HG02610 (cell line): Measurements from ENCODE around the gene TPPP3.

Experiments used
- ATAC-seq: cut with Tn5 transposase; IDR thresholded peaks from one replicate; pipeline ENCODE4 v1.9.1; 2021; ENCODE audit warnings: mild to moderate bottlenecking, moderate library complexity; ENCODE audit not compliant: unreplicated experiment

Gene TPPP3

GRCh38 chr16:67350324-67350723 is 43.0 kb downstream of the TPPP3 start:
- no peak for ATAC-seq

GRCh38 chr16:67349172-67349571 is 44.1 kb downstream of the TPPP3 start:
- ATAC-seq = no peak

GRCh38 chr16:67346341-67346740 is 47.0 kb downstream of the TPPP3 start:
- ATAC-seq = no peak

- no peak for ATAC-seq
Measured at GRCh38 chr16:67345401-67345800, 47.9 kb downstream of the TPPP3 start.

- no peak for ATAC-seq
Measured at GRCh38 chr16:67342616-67343015, 50.7 kb downstream of the TPPP3 start.

- no peak for ATAC-seq
Measured at GRCh38 chr16:67341250-67341649, 52.0 kb downstream of the TPPP3 start.
